ENCODE results near the gene JAM3. TPM values are rescaled to one million over a fixed set of nuclear protein-coding genes. Genes with fewer than 3 reads are reported as not detected.

JAM3 gene
- total and polyA plus RNA-seq, 2 of the 13 experiments (the other 11 are each of a cell fraction or from before 2014, with no cell fraction given) = 0.98 to 2.8 TPM

- FAIRE-seq = no peak
- in situ Hi-C loops (cut with HindIII; ENCODE audit: extremely low pct_ligation_motif_present, low pct_unique_long_range_greater_than_20kb) = no loop called here
- TF ChIP-seq RNF219 (CRISPR knock-in tag; IDR thresholded peaks at IDR 0.05) (no peak), ZSCAN21 (CRISPR knock-in tag; IDR thresholded peaks at IDR 0.05; ENCODE audit: borderline replicate concordance) (no peak), RNF2 (conservative IDR thresholded peaks at IDR 0.05; ENCODE audit: low read depth) (0 out of 2 replicates have a peak, but pooled peaks have one; percentile 40)
Observed at GRCh38 chr11:134069426-134070341, 812 bp downstream of the JAM3 start.

More at GRCh38 chr11:134069426-134070341, 812 bp downstream of the JAM3 start:
- no peak overlapping the region for H2AFZ ChIP-seq (ENCODE audit: low read length)
- H3K9me3 ChIP-seq (ENCODE audit: low read length) = no peaks in the 10 kb centered on the region
- H3K79me2 ChIP-seq (ENCODE audit: insufficient read depth, low read length) = no peaks in the 10 kb centered on the region
- peaks cover 0 to 27% of the 10 kb centered on the region in 2 experiments; a peak in 4 of 5 replicates for H3K27me3 ChIP-seq (ENCODE audit: control insufficient read depth in 1 of 2, insufficient read depth in 2 of 2, low read length in 2 of 2)
- intact Hi-C loops (cut with micrococcal nuclease; ENCODE audit: unreplicated experiment) = no loop called here
- DNase-seq (ENCODE audit: low spot score) (no peak), ATAC-seq (peak; percentile 64)
- 0 out of 2 replicates have a peak, but pooled peaks cover 5% of the 10 kb centered on the region for H4K20me1 ChIP-seq (ENCODE audit: insufficient read depth, low read length)
- H3K4me3 ChIP-seq (replicated peaks in 1 of 3; ENCODE audit: insufficient read depth in 1 of 3, low read depth in 2 of 3, low read length in 3 of 3) = peak overlapping the region in 2 of 3 experiments; percentile 58 to 74; a peak in 3 of 6 replicates
- H3K4me2 ChIP-seq (ENCODE audit: low read depth, low read length) = peak overlapping the region; percentile 86
- BruUV-seq (replicated peaks) = no TSS peak
- H3K36me3 ChIP-seq (replicated peaks in 1 of 2; ENCODE audit: control insufficient read depth in 1 of 2, insufficient read depth in 2 of 2, low read length in 2 of 2) = no peaks in the 10 kb centered on the region
- H3K27ac ChIP-seq (ENCODE audit: extremely low read length, insufficient read depth, low read length) = no peak overlapping the region
- H3K9ac ChIP-seq (ENCODE audit: insufficient read depth, low read depth, low read length) = no peak overlapping the region
- WGBS (ENCODE audit: low lambda C conversion rate) = 77% methylated on average over 7 of the region's 41 CpGs
- ChIA-PET POLR2A (no interaction called here), CTCF (ENCODE audit: low intra/inter-chr PET ratio, low total read pairs) (no interaction called here)
- H3K4me1 ChIP-seq (ENCODE audit: insufficient read depth, low read length) = no peaks in the 10 kb centered on the region
